H1 (cell line): ENCODE measurements around the gene SPECC1.

Source experiments
- EZH2 ChIP-seq: fragments of 200-600 bp; sonication (generic); IDR thresholded peaks from 2 replicates; pipeline ENCODE4 v1.7.1; 2012; ENCODE audit warnings: low read depth, mild to moderate bottlenecking, moderate library complexity, low read length, inconsistent platforms; ENCODE audit not compliant: severe bottlenecking
- TF ChIP-seq, protein P1 (sequence below): IDR thresholded peaks from 2 replicates; pipeline ENCODE4 v1.6.1; 2011; ENCODE audit warnings: low read length, improper control_type of control experiment

DNA sequence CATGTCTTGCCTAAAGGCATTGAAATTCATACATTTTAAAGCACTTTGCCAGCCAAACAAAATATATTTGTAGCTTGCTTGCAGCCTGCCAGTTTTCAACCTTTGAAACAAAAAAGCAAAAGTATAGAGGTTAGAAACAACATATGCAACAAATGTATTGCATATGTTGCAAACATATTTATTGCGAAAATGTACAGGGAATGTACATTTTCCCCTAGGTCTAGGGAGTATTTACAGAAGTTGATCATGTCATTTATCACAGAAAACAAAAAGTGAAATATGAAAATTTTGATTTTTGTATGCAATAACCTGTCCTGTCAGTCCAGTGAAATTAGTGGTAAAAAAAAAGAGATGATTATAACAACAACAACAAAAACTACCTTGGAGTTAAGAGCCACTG lies 171.5 kb downstream of the SPECC1 start:
- TF ChIP-seq, protein P1, sequence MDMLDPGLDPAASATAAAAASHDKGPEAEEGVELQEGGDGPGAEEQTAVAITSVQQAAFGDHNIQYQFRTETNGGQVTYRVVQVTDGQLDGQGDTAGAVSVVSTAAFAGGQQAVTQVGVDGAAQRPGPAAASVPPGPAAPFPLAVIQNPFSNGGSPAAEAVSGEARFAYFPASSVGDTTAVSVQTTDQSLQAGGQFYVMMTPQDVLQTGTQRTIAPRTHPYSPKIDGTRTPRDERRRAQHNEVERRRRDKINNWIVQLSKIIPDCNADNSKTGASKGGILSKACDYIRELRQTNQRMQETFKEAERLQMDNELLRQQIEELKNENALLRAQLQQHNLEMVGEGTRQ = no peak
- TF ChIP-seq EZH2 = no peak
